ENCODE results near the gene FATE1. TPM values are rescaled to one million over a fixed set of nuclear protein-coding genes. Genes with fewer than 3 reads are reported as not detected.

The FATE1 gene
- total RNA-seq, 1 donor from 2014 or later, result not detected

- no peak overlapping the region for H3K27ac ChIP-seq (ENCODE audit: low read depth, low read length)
- H3K9me3 ChIP-seq (ENCODE audit: insufficient read depth, low read depth, low read length), result no peaks in the 10 kb centered on the region
- H3K36me3 ChIP-seq (ENCODE audit: insufficient read depth, low read length), result no peaks in the 10 kb centered on the region
- Mint-ChIP-seq H3K4me1 (ENCODE audit: low read depth, unreplicated experiment) (no peaks in the 10 kb centered on the region), H3K36me3 (ENCODE audit: low read depth, unreplicated experiment) (no peaks in the 10 kb centered on the region), H3K27me3 (ENCODE audit: low read depth, unreplicated experiment) (peaks cover 6% of the 10 kb centered on the region), H3K4me3 (ENCODE audit: unreplicated experiment) (no peak overlapping the region), H3K27ac (ENCODE audit: unreplicated experiment) (no peak overlapping the region), H3K9me3 (ENCODE audit: unreplicated experiment) (no peaks in the 10 kb centered on the region)
- no peaks in the 10 kb centered on the region for H4K20me1 ChIP-seq (ENCODE audit: insufficient read depth, low read length)
- H3K4me3 ChIP-seq (ENCODE audit: insufficient read depth, low read depth, low read length), result no peak overlapping the region
- TF ChIP-seq EZH2 (IDR thresholded peaks at IDR 0.05; ENCODE audit: insufficient read depth, low read length), result no peak
- TF ChIP-seq, protein P1, sequence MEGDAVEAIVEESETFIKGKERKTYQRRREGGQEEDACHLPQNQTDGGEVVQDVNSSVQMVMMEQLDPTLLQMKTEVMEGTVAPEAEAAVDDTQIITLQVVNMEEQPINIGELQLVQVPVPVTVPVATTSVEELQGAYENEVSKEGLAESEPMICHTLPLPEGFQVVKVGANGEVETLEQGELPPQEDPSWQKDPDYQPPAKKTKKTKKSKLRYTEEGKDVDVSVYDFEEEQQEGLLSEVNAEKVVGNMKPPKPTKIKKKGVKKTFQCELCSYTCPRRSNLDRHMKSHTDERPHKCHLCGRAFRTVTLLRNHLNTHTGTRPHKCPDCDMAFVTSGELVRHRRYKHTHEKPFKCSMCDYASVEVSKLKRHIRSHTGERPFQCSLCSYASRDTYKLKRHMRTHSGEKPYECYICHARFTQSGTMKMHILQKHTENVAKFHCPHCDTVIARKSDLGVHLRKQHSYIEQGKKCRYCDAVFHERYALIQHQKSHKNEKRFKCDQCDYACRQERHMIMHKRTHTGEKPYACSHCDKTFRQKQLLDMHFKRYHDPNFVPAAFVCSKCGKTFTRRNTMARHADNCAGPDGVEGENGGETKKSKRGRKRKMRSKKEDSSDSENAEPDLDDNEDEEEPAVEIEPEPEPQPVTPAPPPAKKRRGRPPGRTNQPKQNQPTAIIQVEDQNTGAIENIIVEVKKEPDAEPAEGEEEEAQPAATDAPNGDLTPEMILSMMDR (IDR thresholded peaks at IDR 0.05; ENCODE audit: insufficient read depth, low read depth, low read length), result no peak
- H3K79me2 ChIP-seq (ENCODE audit: insufficient read depth, low read length), result no peaks in the 10 kb centered on the region
- no peaks in the 10 kb centered on the region for H3K4me1 ChIP-seq (ENCODE audit: insufficient read depth, low read length)
- H2AFZ ChIP-seq (ENCODE audit: low read depth, low read length), result no peak overlapping the region
- H3K4me2 ChIP-seq (ENCODE audit: low read length), result no peak overlapping the region
- no peaks in the 10 kb centered on the region for H3K27me3 ChIP-seq (ENCODE audit: insufficient read depth, low read length)
- DNase-seq (ENCODE audit: low read depth) (no peak), FAIRE-seq (peak; percentile 9)
- H3K9ac ChIP-seq (ENCODE audit: low read length), result no peak overlapping the region
These were observed 35.9 kb upstream of the FATE1 start for GRCh38 chrX:151679798-151680402.

DNA sequence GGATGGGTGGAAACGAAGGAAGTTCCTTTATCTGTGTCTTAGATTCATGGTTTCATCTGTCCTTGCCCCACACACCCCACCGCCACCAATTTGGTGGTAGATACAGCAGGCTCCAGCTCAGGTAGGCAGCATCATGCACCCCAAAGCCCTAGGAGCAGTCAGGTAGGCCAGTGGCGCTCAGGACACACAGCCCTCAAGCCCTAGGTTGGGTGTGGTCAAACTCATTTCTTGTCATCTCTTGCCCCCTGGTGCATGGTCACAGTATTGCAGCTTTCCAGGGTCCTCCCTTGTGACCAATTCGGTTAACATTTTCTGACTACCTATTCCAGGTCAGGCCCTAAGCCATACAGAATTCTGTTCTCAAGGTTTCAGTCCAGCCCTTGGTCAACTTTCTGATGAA, 35.0 kb upstream of the FATE1 start:
- no peak overlapping the region for H3K4me3 Mint-ChIP-seq (ENCODE audit: unreplicated experiment)
- H3K36me3 ChIP-seq (ENCODE audit: insufficient read depth, low read length), result no peaks in the 10 kb centered on the region
- H3K4me3 ChIP-seq (ENCODE audit: insufficient read depth, low read depth, low read length), result no peak overlapping the region
- no peaks in the 10 kb centered on the region for H3K9me3 ChIP-seq (ENCODE audit: insufficient read depth, low read depth, low read length)
- no peaks in the 10 kb centered on the region for H3K9me3 Mint-ChIP-seq (ENCODE audit: unreplicated experiment)
- TF ChIP-seq EZH2 (IDR thresholded peaks at IDR 0.05; ENCODE audit: insufficient read depth, low read length), result no peak
- TF ChIP-seq, protein P1 (IDR thresholded peaks at IDR 0.05; ENCODE audit: insufficient read depth, low read depth, low read length), result peak; percentile 46
- H3K27me3 Mint-ChIP-seq (ENCODE audit: low read depth, unreplicated experiment), result peaks cover 6% of the 10 kb centered on the region
- peak; percentile 80 for FAIRE-seq
- H3K27ac Mint-ChIP-seq (ENCODE audit: unreplicated experiment), result no peak overlapping the region
- no peak overlapping the region for H3K9ac ChIP-seq (ENCODE audit: low read length)
- no peaks in the 10 kb centered on the region for H3K27me3 ChIP-seq (ENCODE audit: insufficient read depth, low read length)
- no peaks in the 10 kb centered on the region for H3K4me1 Mint-ChIP-seq (ENCODE audit: low read depth, unreplicated experiment)
- no peaks in the 10 kb centered on the region for H4K20me1 ChIP-seq (ENCODE audit: insufficient read depth, low read length)
- no peak for DNase-seq (ENCODE audit: low read depth)
- no peak overlapping the region for H2AFZ ChIP-seq (ENCODE audit: low read depth, low read length)
- H3K4me2 ChIP-seq (ENCODE audit: low read length), result no peak overlapping the region
- no peaks in the 10 kb centered on the region for H3K79me2 ChIP-seq (ENCODE audit: insufficient read depth, low read length)
- H3K27ac ChIP-seq (ENCODE audit: low read depth, low read length), result no peak overlapping the region
- H3K36me3 Mint-ChIP-seq (ENCODE audit: low read depth, unreplicated experiment), result no peaks in the 10 kb centered on the region
- H3K4me1 ChIP-seq (ENCODE audit: insufficient read depth, low read length), result no peaks in the 10 kb centered on the region

DNA sequence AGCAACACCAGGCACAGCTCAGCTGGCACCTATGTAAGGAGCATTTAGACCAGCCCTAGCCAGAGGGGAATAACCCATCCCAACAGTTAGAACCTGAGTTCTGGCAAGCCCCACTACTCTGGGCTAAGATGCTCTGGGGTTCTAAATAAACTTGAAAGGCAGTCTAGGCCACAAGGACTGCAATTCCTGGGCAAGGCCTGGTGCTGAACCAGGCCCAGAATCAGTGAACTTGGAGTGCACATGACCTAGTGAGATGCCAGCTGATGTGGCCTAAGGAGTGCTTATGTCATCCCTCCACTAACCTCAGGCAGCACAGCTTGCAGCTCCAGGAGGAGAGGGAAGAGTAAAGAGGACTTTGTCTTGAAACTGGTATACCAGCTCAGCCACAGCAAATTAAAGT, 28.2 kb upstream of the FATE1 start:
- Histone ChIP-seq H3K4me3 (ENCODE audit: insufficient read depth, low read depth, low read length) (no peak overlapping the region), H3K27ac (ENCODE audit: low read depth, low read length) (no peak overlapping the region), H3K9ac (ENCODE audit: low read length) (no peak overlapping the region), H3K4me1 (ENCODE audit: insufficient read depth, low read length) (no peaks in the 10 kb centered on the region), H3K4me2 (ENCODE audit: low read length) (no peak overlapping the region), H4K20me1 (ENCODE audit: insufficient read depth, low read length) (no peaks in the 10 kb centered on the region), H3K27me3 (ENCODE audit: insufficient read depth, low read length) (no peaks in the 10 kb centered on the region), H3K9me3 (ENCODE audit: insufficient read depth, low read depth, low read length) (no peaks in the 10 kb centered on the region), H3K79me2 (ENCODE audit: insufficient read depth, low read length) (no peaks in the 10 kb centered on the region), H2AFZ (ENCODE audit: low read depth, low read length) (no peak overlapping the region), H3K36me3 (ENCODE audit: insufficient read depth, low read length) (no peaks in the 10 kb centered on the region)
- Mint-ChIP-seq H3K27ac (ENCODE audit: unreplicated experiment) (no peak overlapping the region), H3K9me3 (ENCODE audit: unreplicated experiment) (peaks cover 2% of the 10 kb centered on the region), H3K4me1 (ENCODE audit: low read depth, unreplicated experiment) (no peaks in the 10 kb centered on the region), H3K27me3 (ENCODE audit: low read depth, unreplicated experiment) (peaks cover 4% of the 10 kb centered on the region), H3K36me3 (ENCODE audit: low read depth, unreplicated experiment) (no peaks in the 10 kb centered on the region), H3K4me3 (ENCODE audit: unreplicated experiment) (no peak overlapping the region)
- FAIRE-seq, result no peak
- TF ChIP-seq EZH2 (IDR thresholded peaks at IDR 0.05; ENCODE audit: insufficient read depth, low read length), result no peak
- TF ChIP-seq, protein P1 (IDR thresholded peaks at IDR 0.05; ENCODE audit: insufficient read depth, low read depth, low read length), result no peak
- no peak for DNase-seq (ENCODE audit: low read depth)
